GM18867 (cell line): ENCODE data around the gene FOXO1.

Experiments used
- ATAC-seq: cut with Tn5 transposase; IDR thresholded peaks from one replicate; pipeline ENCODE4 v1.9.1; 2021; ENCODE audit warnings: mild to moderate bottlenecking, moderate library complexity; ENCODE audit not compliant: unreplicated experiment

Gene FOXO1

GRCh38 chr13:40517486-40518480 is 148.7 kb downstream of the FOXO1 start:
- ATAC-seq: peak; percentile 75

GRCh38 chr13:40515702-40516101 is 150.7 kb downstream of the FOXO1 start:
- ATAC-seq: no peak

- ATAC-seq: no peak
Measured at GRCh38 chr13:40514802-40515201, 151.6 kb downstream of the FOXO1 start.

GRCh38 chr13:40509876-40510275 is 156.6 kb downstream of the FOXO1 start:
- no peak for ATAC-seq

GRCh38 chr13:40508767-40509342 is 157.6 kb downstream of the FOXO1 start:
- no peak for ATAC-seq

GRCh38 chr13:40508127-40508526 is 158.3 kb downstream of the FOXO1 start:
- no peak for ATAC-seq

- no peak for ATAC-seq
Measured at GRCh38 chr13:40506592-40507446, 159.6 kb downstream of the FOXO1 start.
